Psoas muscle (tissue), 8 donors: ENCODE measurements around the gene FAM83C. TPM values are rescaled to one million over a fixed set of nuclear protein-coding genes. Genes with fewer than 3 reads are reported as not detected.

Source experiments
- ATAC-seq, 4 donors: fragments of 200-7000 bp; cut with Tn5 transposase; one replicate each; pipeline ENCODE4 v1.9.1; 2020; ENCODE audit warnings: moderate library complexity in 3 of 4, mild to moderate bottlenecking in 2 of 4
- DNase-seq, 2 donors: peaks; one replicate each; pipeline ENCODE4 v3.0.0-alpha.2; 2020
- H3K27ac ChIP-seq: fragments of 200-600 bp; one replicate; pipeline ENCODE4 v1.8.0; 2022
- H3K27me3 ChIP-seq, 3 donors: fragments of 200-600 bp in 1 of 3; one replicate each; pipeline versions ENCODE4 v1.6.1 to v1.8.0; 2013 to 2022; ENCODE audit warnings: low read length in 2 of 3, mild to moderate bottlenecking in 2 of 3, moderate library complexity in 1 of 3; ENCODE audit not compliant: insufficient read depth in 3 of 3
- H3K36me3 ChIP-seq, 2 donors: fragments of 200-600 bp in 1 of 2; one replicate each; pipeline versions ENCODE4 v1.6.1 to v1.8.0; 2013 to 2022; ENCODE audit warnings: low read depth in 1 of 2, mild to moderate bottlenecking in 1 of 2, moderate library complexity in 1 of 2; ENCODE audit not compliant: insufficient read depth in 1 of 2
- H3K4me1 ChIP-seq: fragments of 200-600 bp; one replicate; pipeline ENCODE4 v1.8.0; 2022
- H3K4me3 ChIP-seq: fragments of 200-600 bp; one replicate; pipeline ENCODE4 v1.8.0; 2022; ENCODE audit warnings: mild to moderate bottlenecking
- H3K9me3 ChIP-seq: fragments of 200-600 bp; one replicate; pipeline ENCODE4 v1.8.0; 2022
- CTCF ChIP-seq: fragments of 200-600 bp; IDR thresholded peaks from one replicate; pipeline ENCODE4 v1.8.0; 2022; ENCODE audit warnings: antibody characterized with exemption
- WGBS, 3 donors: extraction: QIAGEN DNeasy Blood & Tissue Kit; methylation state at CpG; one replicate each; pipeline versions ENCODE4 v1.1.6 to v1.1.7; 2013; 5-methylcytosine and 5-hydroxymethylcytosine counted together
- intact Hi-C, 2 donors: fragments of 100-400 bp; cut with DNase I; formaldehyde crosslinking; loops; one replicate each; pipeline versions ENCODE4 v1.11.0 to v1.14.2; 2022
- polyA plus RNA-seq, 3 donors: library from polyadenylated mRNA; stranded (reverse); fragments of 200-250 nt; gene quantifications; one replicate each; pipeline ENCODE4 v1.2.3, GENCODE V29; 2013
- total RNA-seq, 4 donors: library from RNA; stranded (reverse); fragmentation: NEBNext Ultra II Directional in 2 of 4; extraction: Animal tissue kit (Norgen Biotek cat#: 25700) in 2 of 4; gene quantifications; one replicate each; pipeline versions ENCODE4 v1.2.1 to v1.2.4, GENCODE V29; 2021 to 2023
- donor health status: healthy with polysubstance abuse.
- donor health status: DM: no; HTN: no; CAD: no; lungs with moderate emphysema.
- donor health status: Bipolar disorder and iron deficiency.
- donor health status: healthy.
- donor health status: DM: yes; HTN: yes; CAD: no.
- donor health status: DM: no; HTN: no; CAD: no.
- donor health status: DM: no; HTN: no; CAD: no.
- donor health status: DM: yes; HTN: yes; CAD: no.

Gene FAM83C
- total and polyA plus RNA-seq, 7 donors = 0.04 to 0.07 (median 0.04) TPM; not detected in 4

- 81 to 89% (median 85%) methylated on average over 4 of the region's 4 CpGs for WGBS, 3 donors
- H3K27ac ChIP-seq = no peak overlapping the region
- H3K9me3 ChIP-seq = no peaks in the 10 kb centered on the region
- intact Hi-C loops = loop anchor here in 1 of 2 donors (5.0 kb wide), 1 partner anchor 38 kb away; no protein-coding TSS in a partner anchor
- peak; percentile 42 to 60 for DNase-seq
- no peaks in the 10 kb centered on the region for H3K27me3 ChIP-seq
- peaks cover 30% of the 10 kb centered on the region for H3K4me1 ChIP-seq
- no peak overlapping the region for H3K4me3 ChIP-seq
- peak; percentile 72 to 81 (median 76) for ATAC-seq
- H3K36me3 ChIP-seq = no peaks in the 10 kb centered on the region
- TF ChIP-seq CTCF = peak; percentile 47
These were observed 37.4 kb upstream of the FAM83C start for GRCh38 chr20:35329435-35330139.

GRCh38 chr20:35328689-35329088 is 36.5 kb upstream of the FAM83C start:
- ATAC-seq (no peak), DNase-seq (no peak)
- Histone ChIP-seq H3K9me3 (no peaks in the 10 kb centered on the region), H3K36me3 (no peaks in the 10 kb centered on the region), H3K27ac (no peak overlapping the region), H3K4me3 (no peak overlapping the region), H3K4me1 (peaks cover 30% of the 10 kb centered on the region), H3K27me3 (no peaks in the 10 kb centered on the region)
- intact Hi-C loops = loop anchor here in 1 of 2 donors (5.0 kb wide), 1 partner anchor 39 kb away; no protein-coding TSS in a partner anchor
- 84 to 87% (median 85%) methylated on average over 4 of the region's 4 CpGs for WGBS, 3 donors
- no peak for TF ChIP-seq CTCF

- H3K4me1 ChIP-seq = peaks cover 30% of the 10 kb centered on the region
- no peak overlapping the region for H3K4me3 ChIP-seq
- H3K27me3 ChIP-seq = no peaks in the 10 kb centered on the region
- no peak for ATAC-seq
- H3K36me3 ChIP-seq = no peaks in the 10 kb centered on the region
- no peak for TF ChIP-seq CTCF
- intact Hi-C loops = loop anchor here in 1 of 2 donors (5.0 kb wide), 1 partner anchor 39 kb away; no protein-coding TSS in a partner anchor
- no peak for DNase-seq
- no peak overlapping the region for H3K27ac ChIP-seq
- 95 to 98% (median 98%) methylated on average over 3 of the region's 3 CpGs for WGBS, 3 donors
- no peaks in the 10 kb centered on the region for H3K9me3 ChIP-seq
These were observed 36.0 kb upstream of the FAM83C start for GRCh38 chr20:35328095-35328685.

GRCh38 chr20:35327074-35327976 is 35.1 kb upstream of the FAM83C start:
- no peak for TF ChIP-seq CTCF
- intact Hi-C loops = loop anchor here in 1 of 2 donors (5.0 kb wide), 1 partner anchor 40 kb away; no protein-coding TSS in a partner anchor
- ATAC-seq (peak; percentile 70 to 83 (median 74)), DNase-seq (no peak)
- Histone ChIP-seq H3K27ac (peak overlapping the region; percentile 71), H3K36me3 (no peaks in the 10 kb centered on the region), H3K9me3 (no peaks in the 10 kb centered on the region), H3K4me3 (no peak overlapping the region), H3K27me3 (no peaks in the 10 kb centered on the region), H3K4me1 (peaks cover 30% of the 10 kb centered on the region)
- WGBS, 3 donors = 93 to 95% (median 94%) methylated on average over 4 of the region's 4 CpGs
